Activated naive CD4-positive, alpha-beta T cell treated with anti-CD3 and anti-CD28 coated beads, Interleukin-2, amount 10 ng/mL, durations not matched to agents 7 days and 5 days (primary cell): Measurements from ENCODE around the gene EHD1.
A peak's percentile ranks its signal among the peaks of the same experiment; 100 is the strongest.

Source experiments
- CTCF ChIA-PET: fragments of 350-600 bp; sonication (Branson Sonifier 250); formaldehyde crosslinking; loops from one replicate; lab custom pipeline; 2021; ENCODE audit warnings: antibody characterized with exemption; lab: Charles Lee
- DNase-seq: peaks from one replicate; pipeline ENCODE4 v3.0.0-alpha.2; 2020
- H3K27ac Mint-ChIP-seq: one replicate; pipeline ENCODE4 v1.8.0; 2021; ENCODE audit warnings: mild to moderate bottlenecking, moderate library complexity, mixed read lengths
- H3K27me3 Mint-ChIP-seq: one replicate; pipeline ENCODE4 v1.8.0; 2021; ENCODE audit warnings: mild to moderate bottlenecking, mixed read lengths
- H3K36me3 Mint-ChIP-seq: one replicate; pipeline ENCODE4 v1.8.0; 2021; ENCODE audit warnings: mixed read lengths
- H3K4me1 Mint-ChIP-seq: one replicate; pipeline ENCODE4 v1.8.0; 2021; ENCODE audit warnings: mixed read lengths
- H3K4me3 Mint-ChIP-seq: one replicate; pipeline ENCODE4 v1.8.0; 2021; ENCODE audit warnings: mild to moderate bottlenecking, moderate library complexity, mixed read lengths
- H3K9me3 Mint-ChIP-seq: one replicate; pipeline ENCODE4 v1.8.0; 2021; ENCODE audit warnings: mixed read lengths

Gene EHD1

DNA sequence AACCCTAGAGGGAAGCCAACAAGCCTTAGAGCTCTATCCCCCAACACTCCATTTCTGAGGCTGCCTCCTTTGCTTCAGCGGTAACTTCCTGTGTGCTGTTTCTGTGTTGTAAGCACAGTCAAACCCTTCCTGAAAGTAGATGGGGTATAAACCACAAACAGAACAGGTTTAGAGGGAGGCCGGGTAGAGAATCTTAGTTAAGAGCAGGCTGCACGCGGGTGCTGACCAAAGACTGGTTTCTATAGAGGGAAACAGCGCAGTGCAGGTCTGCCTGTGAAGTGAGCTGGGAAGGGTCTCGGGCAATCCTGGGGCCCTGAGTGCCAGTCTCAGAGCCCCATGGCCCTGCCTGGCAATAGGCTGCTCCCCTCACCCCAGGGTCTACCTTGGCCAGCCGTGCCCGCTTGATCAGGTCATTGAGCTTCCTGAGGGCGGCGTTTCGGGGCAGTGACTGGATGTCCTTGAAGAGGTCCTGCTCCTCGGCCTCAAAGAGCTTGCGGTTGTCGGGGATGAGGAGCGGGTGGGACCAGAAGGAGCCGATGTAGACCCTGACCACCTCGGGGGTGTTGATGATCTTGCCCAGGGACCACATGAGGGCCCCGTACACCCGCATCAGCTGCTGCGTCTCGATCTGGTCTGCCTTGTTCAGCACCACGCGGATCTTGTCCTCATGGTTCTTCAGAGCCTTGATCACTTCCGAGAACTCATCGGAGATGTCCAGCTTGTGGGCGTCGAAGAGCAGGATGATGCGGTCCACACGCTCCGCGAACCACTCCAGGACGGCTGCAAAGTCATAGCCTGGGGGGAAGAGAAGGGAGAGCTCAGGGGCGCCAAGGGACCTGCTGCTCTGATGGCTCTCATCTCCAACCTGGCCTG, 18.6 kb downstream of the EHD1 start:
- Mint-ChIP-seq H3K27ac (peak overlapping the region; percentile 100), H3K27me3 (no peaks in the 10 kb centered on the region), H3K36me3 (peaks cover 49% of the 10 kb centered on the region), H3K9me3 (no peaks in the 10 kb centered on the region), H3K4me1 (peaks cover 95% of the 10 kb centered on the region), H3K4me3 (peak overlapping the region; percentile 75)
- CTCF ChIA-PET = interaction anchor here (0.8 to 12.0 kb wide), 12 partner anchors 9 to 259 kb away, joined by 3 to 145 read pairs (median 4); partner anchors contain the start of genes EHD1, RASGRP2 and ZNHIT2
- peak; percentile 79 for DNase-seq

- CTCF ChIA-PET = interaction anchor here (0.8 to 12.0 kb wide), 12 partner anchors 10 to 259 kb away, joined by 3 to 145 read pairs (median 4); partner anchors contain the start of genes EHD1, RASGRP2 and ZNHIT2
- peak; percentile 80 for DNase-seq
- H3K9me3 Mint-ChIP-seq = no peaks in the 10 kb centered on the region
These were observed 19.8 kb downstream of the EHD1 start for GRCh38 chr11:64858467-64859263.

DNA sequence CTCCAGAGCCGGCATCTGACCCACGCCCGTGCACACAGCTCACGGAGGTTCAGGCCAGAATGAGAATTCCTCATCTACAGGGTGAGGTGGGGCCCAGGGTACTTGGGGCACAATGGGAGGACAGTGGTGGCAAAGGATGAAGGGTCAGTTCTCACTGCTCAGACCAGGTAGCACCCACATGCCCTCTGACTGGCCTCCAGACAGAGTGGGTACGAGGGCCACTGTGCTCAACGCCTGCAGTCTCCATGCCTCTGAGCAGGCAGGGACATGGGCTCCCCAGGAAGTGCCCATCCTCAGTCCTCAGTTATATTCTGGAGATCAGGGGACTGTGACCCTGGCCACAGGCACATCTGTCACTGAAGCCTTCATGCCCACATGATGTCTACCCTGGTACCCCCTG, 20.9 kb downstream of the EHD1 start:
- CTCF ChIA-PET = interaction anchor here (0.7 to 16.4 kb wide), 3 partner anchors 9 to 30 kb away, joined by 4 to 592 read pairs (median 106); partner anchors contain the start of gene EHD1
- DNase-seq = no peak
- H3K4me3 Mint-ChIP-seq = no peak overlapping the region
- H3K36me3 Mint-ChIP-seq = peaks cover 68% of the 10 kb centered on the region
- no peaks in the 10 kb centered on the region for H3K9me3 Mint-ChIP-seq
- H3K27me3 Mint-ChIP-seq = no peaks in the 10 kb centered on the region
- H3K27ac Mint-ChIP-seq = peak overlapping the region; percentile 88
- H3K4me1 Mint-ChIP-seq = peaks cover 95% of the 10 kb centered on the region

More at GRCh38 chr11:64858467-64859263, 19.8 kb downstream of the EHD1 start:
- H3K27ac Mint-ChIP-seq = peak overlapping the region; percentile 100
- H3K27me3 Mint-ChIP-seq = no peaks in the 10 kb centered on the region
- peak overlapping the region; percentile 75 for H3K4me3 Mint-ChIP-seq
- H3K36me3 Mint-ChIP-seq = peaks cover 56% of the 10 kb centered on the region
- peaks cover 95% of the 10 kb centered on the region for H3K4me1 Mint-ChIP-seq

GRCh38 chr11:64856382-64857227, 21.8 kb downstream of the EHD1 start:
- Mint-ChIP-seq H3K4me1 (peaks cover 97% of the 10 kb centered on the region), H3K27ac (peak overlapping the region; percentile 86), H3K36me3 (peaks cover 71% of the 10 kb centered on the region), H3K9me3 (no peaks in the 10 kb centered on the region), H3K4me3 (peak overlapping the region; percentile 12), H3K27me3 (no peaks in the 10 kb centered on the region)
- CTCF ChIA-PET = interaction anchor here (0.7 to 16.4 kb wide), 5 partner anchors 9 to 31 kb away, joined by 3 to 592 read pairs (median 4); partner anchors contain the start of gene EHD1
- DNase-seq = no peak

DNA sequence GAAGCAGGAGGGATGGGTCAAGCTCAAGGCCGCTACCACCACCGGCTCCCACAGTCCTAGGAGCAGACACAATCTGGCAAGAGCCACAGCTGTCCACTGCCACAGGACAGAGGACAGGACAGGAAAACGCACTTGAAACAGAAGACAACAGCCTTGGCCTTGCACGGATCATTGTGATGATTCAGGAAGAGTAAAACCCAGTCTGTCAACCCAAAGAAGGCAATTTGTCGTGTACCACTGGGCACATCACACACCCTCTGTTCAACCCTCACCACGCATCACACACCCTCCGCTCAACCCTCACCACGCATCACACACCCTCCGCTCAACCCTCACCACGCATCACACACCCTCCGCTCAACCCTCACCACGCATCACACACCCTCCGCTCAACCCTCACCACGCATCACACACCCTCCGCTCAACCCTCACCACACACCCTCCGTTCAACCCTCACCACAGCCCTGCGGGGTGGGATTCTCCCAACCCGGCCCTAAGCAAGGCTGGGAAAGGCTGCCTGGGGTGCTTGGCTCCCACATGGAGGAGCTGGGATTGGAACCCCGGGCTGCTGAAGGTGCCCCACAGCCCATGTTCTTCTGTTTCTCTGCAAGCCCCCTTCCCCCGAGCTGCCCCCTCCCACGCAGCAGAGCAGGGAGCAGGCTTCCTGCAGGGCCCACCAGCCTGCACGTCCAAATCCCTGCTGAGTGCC, 22.7 kb downstream of the EHD1 start:
- Mint-ChIP-seq H3K27me3 (no peaks in the 10 kb centered on the region), H3K4me1 (peaks cover 97% of the 10 kb centered on the region), H3K9me3 (no peaks in the 10 kb centered on the region), H3K27ac (peak overlapping the region; percentile 86), H3K36me3 (peaks cover 71% of the 10 kb centered on the region), H3K4me3 (peak overlapping the region; percentile 32)
- no peak for DNase-seq
- CTCF ChIA-PET = interaction anchor here (0.9 to 16.4 kb wide), 4 partner anchors 8 to 31 kb away, joined by 3 to 592 read pairs (median 4); partner anchors contain the start of gene EHD1

DNA sequence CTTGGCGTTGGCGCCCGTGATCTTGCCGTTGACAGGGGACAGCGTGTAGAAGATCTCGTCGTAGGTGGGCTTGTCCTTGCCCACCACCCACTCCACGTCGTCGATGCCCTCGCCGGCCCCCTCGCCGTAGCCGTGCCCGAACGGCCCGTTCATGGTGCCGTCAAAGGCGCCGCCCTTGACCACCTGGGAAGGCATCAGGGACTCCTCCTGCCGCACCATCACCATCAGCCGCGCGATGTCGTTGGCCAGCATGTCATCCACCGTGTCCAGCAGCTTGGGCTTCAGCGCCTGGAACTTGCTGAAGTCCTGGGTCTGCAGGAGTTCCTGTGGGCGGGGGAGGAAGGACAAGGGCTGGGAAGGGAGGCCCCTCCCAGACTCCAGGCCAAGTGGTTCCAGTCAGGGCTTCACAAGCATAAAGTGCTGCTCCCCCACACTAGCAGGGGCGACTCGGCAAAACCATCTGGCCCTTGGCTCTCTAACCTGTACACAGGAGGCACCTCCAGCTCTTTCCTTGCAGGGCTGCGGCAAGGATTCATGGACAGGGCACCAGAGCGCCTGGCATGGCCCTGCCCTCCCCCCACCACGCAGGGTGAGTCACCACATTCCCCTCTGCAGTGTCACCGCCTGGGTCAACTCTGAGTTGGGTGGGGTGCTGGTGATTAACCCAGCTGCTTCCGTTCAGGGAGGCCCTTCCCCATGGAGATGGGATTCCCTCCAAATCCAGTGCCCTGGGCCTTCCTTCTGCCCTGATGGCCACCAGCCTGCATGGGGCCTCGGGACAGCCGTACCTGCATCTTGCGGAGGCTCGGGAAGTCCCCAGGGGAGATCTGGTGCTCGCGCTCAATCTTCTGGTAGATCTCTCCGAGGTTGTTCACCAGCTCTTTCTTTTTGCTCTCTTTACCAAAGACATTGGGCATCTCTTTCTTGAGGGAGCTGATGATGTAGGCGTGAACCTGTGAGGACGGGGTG, 23.6 kb downstream of the EHD1 start:
- CTCF ChIA-PET = interaction anchor here (16.4 kb wide), 1 partner anchor 32 kb away, joined by 592 read pairs; the partner anchor contains the start of gene EHD1
- H3K27ac Mint-ChIP-seq = peak overlapping the region; percentile 88
- H3K9me3 Mint-ChIP-seq = no peaks in the 10 kb centered on the region
- DNase-seq = no peak
- no peak overlapping the region for H3K4me3 Mint-ChIP-seq
- H3K27me3 Mint-ChIP-seq = no peaks in the 10 kb centered on the region
- H3K4me1 Mint-ChIP-seq = peaks cover 96% of the 10 kb centered on the region
- peaks cover 66% of the 10 kb centered on the region for H3K36me3 Mint-ChIP-seq

- CTCF ChIA-PET = interaction anchor here (1.3 to 16.4 kb wide), 2 partner anchors 10 to 33 kb away, joined by 7 to 592 read pairs; partner anchors contain the start of gene EHD1
- peak overlapping the region; percentile 88 for H3K27ac Mint-ChIP-seq
- peaks cover 96% of the 10 kb centered on the region for H3K4me1 Mint-ChIP-seq
- no peaks in the 10 kb centered on the region for H3K27me3 Mint-ChIP-seq
- no peak for DNase-seq
- H3K36me3 Mint-ChIP-seq = peaks cover 60% of the 10 kb centered on the region
- H3K4me3 Mint-ChIP-seq = no peak overlapping the region
- no peaks in the 10 kb centered on the region for H3K9me3 Mint-ChIP-seq
These were observed 24.3 kb downstream of the EHD1 start for GRCh38 chr11:64854157-64854533.

DNA sequence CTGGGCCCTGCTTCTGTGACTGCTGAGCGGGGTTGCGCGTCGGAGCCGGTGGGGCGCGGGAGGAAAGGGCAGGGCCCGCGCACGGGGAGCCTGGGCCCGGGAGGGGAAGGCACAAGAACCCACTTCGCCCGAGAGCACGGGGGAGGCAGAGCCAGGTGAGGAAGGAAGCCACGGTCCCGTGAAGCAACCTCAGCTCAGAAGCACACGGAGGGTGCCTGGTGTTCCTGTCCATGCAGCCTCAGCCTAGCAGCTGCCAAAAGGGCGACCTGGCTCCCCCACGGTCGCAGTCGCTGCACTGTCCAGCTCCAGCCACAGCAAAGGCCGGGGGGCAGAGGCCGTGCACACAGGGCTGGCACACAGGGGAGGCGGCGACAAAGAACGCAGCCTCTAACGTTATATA, 24.7 kb downstream of the EHD1 start:
- peak; percentile 54 for DNase-seq
- peaks cover 56% of the 10 kb centered on the region for H3K36me3 Mint-ChIP-seq
- CTCF ChIA-PET = interaction anchor here (1.0 to 16.4 kb wide), 6 partner anchors 9 to 257 kb away, joined by 3 to 592 read pairs (median 5); partner anchors contain the start of genes CDC42BPG and EHD1
- H3K4me3 Mint-ChIP-seq = peak overlapping the region; percentile 31
- H3K27me3 Mint-ChIP-seq = no peaks in the 10 kb centered on the region
- H3K27ac Mint-ChIP-seq = peak overlapping the region; percentile 88
- peaks cover 96% of the 10 kb centered on the region for H3K4me1 Mint-ChIP-seq
- no peaks in the 10 kb centered on the region for H3K9me3 Mint-ChIP-seq

GRCh38 chr11:64852804-64853509, 25.5 kb downstream of the EHD1 start:
- H3K27me3 Mint-ChIP-seq = no peaks in the 10 kb centered on the region
- H3K4me3 Mint-ChIP-seq = peak overlapping the region; percentile 31
- peaks cover 95% of the 10 kb centered on the region for H3K4me1 Mint-ChIP-seq
- H3K27ac Mint-ChIP-seq = peak overlapping the region; percentile 88
- peaks cover 53% of the 10 kb centered on the region for H3K36me3 Mint-ChIP-seq
- DNase-seq = no peak
- CTCF ChIA-PET = interaction anchor here (0.6 to 16.4 kb wide), 7 partner anchors 9 to 257 kb away, joined by 3 to 592 read pairs (median 4); partner anchors contain the start of genes CDC42BPG and EHD1
- no peaks in the 10 kb centered on the region for H3K9me3 Mint-ChIP-seq

DNA sequence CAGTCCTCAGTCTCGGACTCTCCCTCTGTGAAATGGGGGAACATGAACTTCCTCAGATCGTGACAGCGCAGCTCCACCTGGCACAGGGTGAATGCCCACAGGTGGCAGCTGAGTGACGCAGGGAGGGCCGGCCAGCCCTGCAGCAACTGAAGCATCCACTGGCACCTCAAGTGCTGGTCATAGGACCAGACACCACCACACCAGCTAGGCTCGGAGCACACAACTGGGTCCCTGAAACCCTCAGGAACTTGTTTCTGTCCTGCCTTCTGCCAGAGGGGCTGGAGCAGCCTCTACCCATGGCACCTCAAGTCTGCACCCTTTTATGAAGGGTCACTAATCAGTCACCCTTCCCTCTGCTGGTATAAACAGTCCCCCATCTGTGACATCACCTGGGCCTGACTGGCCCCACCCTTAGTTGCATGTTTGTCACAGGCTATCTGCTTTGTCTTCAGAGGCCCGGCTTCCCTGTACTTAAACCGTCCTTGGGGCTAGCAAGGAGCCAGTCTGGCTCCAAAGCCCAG, 26.5 kb downstream of the EHD1 start:
- DNase-seq = no peak
- H3K36me3 Mint-ChIP-seq = peaks cover 47% of the 10 kb centered on the region
- H3K4me1 Mint-ChIP-seq = peaks cover 97% of the 10 kb centered on the region
- CTCF ChIA-PET = interaction anchor here (1.9 to 16.4 kb wide), 4 partner anchors 11 to 35 kb away, joined by 4 to 592 read pairs (median 76); partner anchors contain the start of gene EHD1
- no peak overlapping the region for H3K4me3 Mint-ChIP-seq
- no peaks in the 10 kb centered on the region for H3K27me3 Mint-ChIP-seq
- peak overlapping the region; percentile 88 for H3K27ac Mint-ChIP-seq
- no peaks in the 10 kb centered on the region for H3K9me3 Mint-ChIP-seq
